ENCODE data around the gene MUS81. TPM values are rescaled to one million over a fixed set of nuclear protein-coding genes. Genes with fewer than 3 reads are reported as not detected.

MUS81 gene
- total RNA-seq, 1 donor from 2014 or later: 36.8 TPM

GRCh38 chr11:65851083-65851579 is 9.1 kb upstream of the MUS81 start:
- H3K9ac ChIP-seq: no peak overlapping the region
- peaks cover 25% of the 10 kb centered on the region for H3K79me2 ChIP-seq (ENCODE audit: low read depth)
- no peak overlapping the region for H3K4me3 ChIP-seq
- Mint-ChIP-seq H3K4me1 (peaks cover 8% of the 10 kb centered on the region), H3K36me3 (peaks cover 38% of the 10 kb centered on the region), H3K4me3 (no peak overlapping the region), H3K27ac (no peak overlapping the region), H3K27me3 (ENCODE audit: insufficient read depth, low read depth) (peaks cover 18% of the 10 kb centered on the region), H3K9me3 (peaks cover 7% of the 10 kb centered on the region)
- H3K36me3 ChIP-seq: peaks cover 7% of the 10 kb centered on the region
- no peak overlapping the region for H3K4me2 ChIP-seq
- no peaks in the 10 kb centered on the region for H3K27me3 ChIP-seq
- H4K20me1 ChIP-seq (ENCODE audit: low read depth): peaks cover 25% of the 10 kb centered on the region
- no peak overlapping the region for H2AFZ ChIP-seq (replicated peaks)
- H3F3A ChIP-seq (ENCODE audit: low read depth): peaks cover 46% of the 10 kb centered on the region
- no peaks in the 10 kb centered on the region for H3K9me3 ChIP-seq (ENCODE audit: low read depth)
- no peak for TF ChIP-seq EZH2 (IDR thresholded peaks at IDR 0.05)
- TF ChIP-seq CTCF (IDR thresholded peaks at IDR 0.05): peak; percentile 51
- peak overlapping the region; percentile 46 for H3K27ac ChIP-seq
- peak; percentile 45 for DNase-seq (ENCODE audit: low spot score)
- H3K4me1 ChIP-seq: no peaks in the 10 kb centered on the region

- Mint-ChIP-seq H3K4me3 (peak overlapping the region; percentile 68), H3K36me3 (peaks cover 44% of the 10 kb centered on the region), H3K4me1 (peaks cover 16% of the 10 kb centered on the region), H3K27me3 (ENCODE audit: insufficient read depth, low read depth) (peaks cover 22% of the 10 kb centered on the region), H3K9me3 (peaks cover 10% of the 10 kb centered on the region), H3K27ac (peak overlapping the region; percentile 42)
- H3F3A ChIP-seq (ENCODE audit: low read depth): peaks cover 54% of the 10 kb centered on the region
- peaks cover 33% of the 10 kb centered on the region for H3K79me2 ChIP-seq (ENCODE audit: low read depth)
- no peak overlapping the region for H3K9ac ChIP-seq
- H3K4me1 ChIP-seq: peaks cover 3% of the 10 kb centered on the region
- H3K9me3 ChIP-seq (ENCODE audit: low read depth): no peaks in the 10 kb centered on the region
- TF ChIP-seq EZH2 (IDR thresholded peaks at IDR 0.05): no peak
- no peak for TF ChIP-seq CTCF (IDR thresholded peaks at IDR 0.05)
- no peak for TF ChIP-seq EZH2phosphoT487 (IDR thresholded peaks at IDR 0.05)
- H3K27ac ChIP-seq: no peak overlapping the region
- H3K36me3 ChIP-seq: peaks cover 7% of the 10 kb centered on the region
- H3K4me3 ChIP-seq: no peak overlapping the region
- no peak overlapping the region for H2AFZ ChIP-seq (replicated peaks)
- H4K20me1 ChIP-seq (ENCODE audit: low read depth): peaks cover 33% of the 10 kb centered on the region
- H3K4me2 ChIP-seq: no peak overlapping the region
- no peaks in the 10 kb centered on the region for H3K27me3 ChIP-seq
- DNase-seq (ENCODE audit: low spot score): no peak
Measured at GRCh38 chr11:65851811-65852507, 8.3 kb upstream of the MUS81 start.

- peaks cover 3% of the 10 kb centered on the region for H3K4me1 ChIP-seq
- H3K79me2 ChIP-seq (ENCODE audit: low read depth): peaks cover 41% of the 10 kb centered on the region
- no peaks in the 10 kb centered on the region for H3K9me3 ChIP-seq (ENCODE audit: low read depth)
- H3K36me3 Mint-ChIP-seq: peaks cover 44% of the 10 kb centered on the region
- no peak overlapping the region for H3K9ac ChIP-seq
- peaks cover 10% of the 10 kb centered on the region for H3K9me3 Mint-ChIP-seq
- no peak overlapping the region for H3K4me2 ChIP-seq
- TF ChIP-seq EZH2phosphoT487 (IDR thresholded peaks at IDR 0.05) (no peak), CTCF (IDR thresholded peaks at IDR 0.05) (no peak), EZH2 (IDR thresholded peaks at IDR 0.05) (no peak)
- H3K27ac ChIP-seq: no peak overlapping the region
- no peak overlapping the region for H3K27ac Mint-ChIP-seq
- H3K36me3 ChIP-seq: peaks cover 7% of the 10 kb centered on the region
- peaks cover 16% of the 10 kb centered on the region for H3K4me1 Mint-ChIP-seq
- H2AFZ ChIP-seq (replicated peaks): no peak overlapping the region
- no peak overlapping the region for H3K4me3 ChIP-seq
- H3K27me3 Mint-ChIP-seq (ENCODE audit: insufficient read depth, low read depth): peaks cover 22% of the 10 kb centered on the region
- H3K4me3 Mint-ChIP-seq: peak overlapping the region; percentile 68
- peak; percentile 1 for DNase-seq (ENCODE audit: low spot score)
- H3K27me3 ChIP-seq: no peaks in the 10 kb centered on the region
- H4K20me1 ChIP-seq (ENCODE audit: low read depth): peaks cover 40% of the 10 kb centered on the region
- peaks cover 59% of the 10 kb centered on the region for H3F3A ChIP-seq (ENCODE audit: low read depth)
Measured at GRCh38 chr11:65852508-65853245, 7.6 kb upstream of the MUS81 start.
